Body of pancreas (tissue), 4 donors: ENCODE data around the gene GZMH.

Source experiments
- POLR2A ChIP-seq, 3 donors: fragments of 450-650 bp; IDR thresholded peaks; one replicate each; pipeline ENCODE4 v1.6.1; 2016; ENCODE audit warnings: antibody characterized with exemption in 3 of 3, mild to moderate bottlenecking in 2 of 3
- TF ChIP-seq, protein P1 (sequence below), 7 experiments: fragments of 450-650 bp in 4 of 7; fragments of 200-600 bp in 3 of 7; sonication (generic) in 3 of 7; IDR thresholded peaks; one replicate each; pipeline ENCODE4 v1.5.1; 2016 to 2019; ENCODE audit warnings: antibody characterized with exemption in 7 of 7

DNA sequence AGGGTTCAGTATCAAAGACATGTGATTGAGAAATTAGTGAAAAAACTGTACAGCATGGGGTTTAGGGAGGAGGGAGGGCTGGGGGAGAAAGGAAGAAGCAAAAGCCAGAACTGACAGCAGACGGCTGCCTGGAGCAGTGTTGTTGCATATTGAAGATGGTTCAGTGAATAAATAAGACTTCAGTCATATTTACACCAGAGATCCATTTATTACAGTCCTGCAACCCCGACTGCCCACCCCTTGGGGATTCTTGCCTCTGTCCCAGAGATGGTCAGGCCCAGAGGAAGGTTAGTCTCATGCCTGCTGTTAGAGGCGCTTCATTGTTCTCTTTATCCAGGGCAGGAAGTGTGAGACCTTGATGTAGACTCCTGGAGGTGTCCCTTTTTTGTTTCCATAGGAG, 3.2 kb downstream of the GZMH start:
- TF ChIP-seq, protein P1, sequence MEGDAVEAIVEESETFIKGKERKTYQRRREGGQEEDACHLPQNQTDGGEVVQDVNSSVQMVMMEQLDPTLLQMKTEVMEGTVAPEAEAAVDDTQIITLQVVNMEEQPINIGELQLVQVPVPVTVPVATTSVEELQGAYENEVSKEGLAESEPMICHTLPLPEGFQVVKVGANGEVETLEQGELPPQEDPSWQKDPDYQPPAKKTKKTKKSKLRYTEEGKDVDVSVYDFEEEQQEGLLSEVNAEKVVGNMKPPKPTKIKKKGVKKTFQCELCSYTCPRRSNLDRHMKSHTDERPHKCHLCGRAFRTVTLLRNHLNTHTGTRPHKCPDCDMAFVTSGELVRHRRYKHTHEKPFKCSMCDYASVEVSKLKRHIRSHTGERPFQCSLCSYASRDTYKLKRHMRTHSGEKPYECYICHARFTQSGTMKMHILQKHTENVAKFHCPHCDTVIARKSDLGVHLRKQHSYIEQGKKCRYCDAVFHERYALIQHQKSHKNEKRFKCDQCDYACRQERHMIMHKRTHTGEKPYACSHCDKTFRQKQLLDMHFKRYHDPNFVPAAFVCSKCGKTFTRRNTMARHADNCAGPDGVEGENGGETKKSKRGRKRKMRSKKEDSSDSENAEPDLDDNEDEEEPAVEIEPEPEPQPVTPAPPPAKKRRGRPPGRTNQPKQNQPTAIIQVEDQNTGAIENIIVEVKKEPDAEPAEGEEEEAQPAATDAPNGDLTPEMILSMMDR (IDR thresholded peaks at IDR 0.05), result no peak
- TF ChIP-seq POLR2A (IDR thresholded peaks at IDR 0.05), result no peak
